A549 (cell line): ENCODE results near the gene TAF4B. TPM values are rescaled to one million over a fixed set of nuclear protein-coding genes. Genes with fewer than 3 reads are reported as not detected.

Source experiments
- ATAC-seq, 2 experiments: fragments of 200-7000 bp in 1 of 2; fragments of >200 bp in 1 of 2; cut with Nextera tagmentation in 1 of 2; cut with Tn5 transposase in 1 of 2; 3 replicates each; pipeline versions ENCODE4 v1.8.0 to v1.9.1; 2018 to 2020; ENCODE audit warnings: mild to moderate bottlenecking in 1 of 2, moderate library complexity in 1 of 2
- CTCF ChIA-PET: fragments of 300-600 bp; sonication (Branson Sonifier 250); formaldehyde crosslinking; extraction: SDS; loops from one replicate; lab custom pipeline; 2021; ENCODE audit warnings: antibody characterized with exemption, inconsistent platforms; lab: Yijun Ruan, JAX
- POLR2A ChIA-PET: fragments of 350-600 bp; formaldehyde crosslinking; extraction: SDS; loops from one replicate; lab custom pipeline; 2021; ENCODE audit warnings: antibody characterized with exemption, inconsistent platforms; lab: Yijun Ruan, JAX
- DNase-seq, 2 experiments: peaks; one replicate each; pipeline versions ENCODE4 v3.0.0 to v3.0.0-alpha.2; 2011 to 2016; ENCODE audit warnings: low read depth in 1 of 2, low spot score in 1 of 2
- FAIRE-seq: peaks from 2 replicates; lab custom pipeline; 2011; peaks lifted over from hg19 to GRCh38; lab: Jason Lieb, UNC
- H3K27ac ChIP-seq, 2 experiments: fragments of >200 bp; sonication (Bioruptor Twin); formaldehyde crosslinking; 3 replicates each; pipeline ENCODE4 v1.5.1; 2016 to 2017
- H3K4me1 ChIP-seq: fragments of >200 bp; sonication (Bioruptor Twin); formaldehyde crosslinking; 3 replicates; pipeline ENCODE4 v1.6.1; 2016
- H3K4me2 ChIP-seq: fragments of >200 bp; sonication (Bioruptor Twin); formaldehyde crosslinking; 3 replicates; pipeline ENCODE4 v1.6.1; 2016
- H3K4me3 ChIP-seq: fragments of >200 bp; sonication (Bioruptor Twin); formaldehyde crosslinking; 3 replicates; pipeline ENCODE4 v1.5.1; 2016
- H3K9me3 ChIP-seq: fragments of >200 bp; sonication (Bioruptor Twin); formaldehyde crosslinking; 3 replicates; pipeline ENCODE4 v1.6.1; 2016
- BCL3 ChIP-seq: fragments of >200 bp; sonication (Bioruptor Twin); formaldehyde crosslinking; IDR thresholded peaks from 3 replicates; pipeline ENCODE4 v1.6.1; 2016
- CBX2 ChIP-seq: fragments of 200-600 bp; sonication (generic); IDR thresholded peaks from 2 replicates; pipeline ENCODE4 v1.6.1; 2016; ENCODE audit warnings: low read depth, mild to moderate bottlenecking, borderline replicate concordance
- CEBPB ChIP-seq, 2 experiments: fragments of >200 bp in 1 of 2; sonication (Bioruptor Twin) in 1 of 2; formaldehyde crosslinking in 1 of 2; IDR thresholded peaks; 2 replicates each; pipeline ENCODE4 v1.6.1; 2012 to 2016
- CHD2 ChIP-seq: fragments of 150-350 bp; IDR thresholded peaks from 2 replicates; pipeline ENCODE4 v1.6.1; 2014; ENCODE audit warnings: low read length; ENCODE audit not compliant: partially characterized antibody
- CHD4 ChIP-seq: fragments of 200-600 bp; sonication (generic); IDR thresholded peaks from 2 replicates; pipeline ENCODE4 v1.6.1; 2016; ENCODE audit warnings: antibody characterized with exemption, mild to moderate bottlenecking, borderline replicate concordance
- EHF ChIP-seq: fragments of 250-450 bp; sonication (Bioruptor Pico); IDR thresholded peaks from 2 replicates; pipeline ENCODE4 v1.5.0; 2020; ENCODE audit warnings: mild to moderate bottlenecking
- EHMT2 ChIP-seq: fragments of 200-600 bp; sonication (generic); IDR thresholded peaks from 2 replicates; pipeline ENCODE4 v1.6.1; 2016; ENCODE audit warnings: antibody characterized with exemption, low read depth, mild to moderate bottlenecking, moderate library complexity
- EP300 ChIP-seq, 2 experiments: fragments of >200 bp; sonication (Bioruptor Twin); formaldehyde crosslinking; IDR thresholded peaks; 2 replicates in 1 of 2; 3 replicates in 1 of 2; pipeline ENCODE4 v1.6.1; 2016 to 2017
- FOXS1 ChIP-seq: fragments of 250-450 bp; sonication (Bioruptor Pico); IDR thresholded peaks from 2 replicates; pipeline ENCODE4 v1.5.0; 2020; ENCODE audit warnings: mild to moderate bottlenecking, moderate library complexity
- HDAC2 ChIP-seq: fragments of 200-600 bp; sonication (generic); IDR thresholded peaks from 2 replicates; pipeline ENCODE4 v1.6.1; 2016
- HOXA7 ChIP-seq: fragments of 250-450 bp; sonication (Bioruptor Pico); IDR thresholded peaks from 2 replicates; pipeline ENCODE4 v1.5.0; 2020; ENCODE audit warnings: mild to moderate bottlenecking, moderate library complexity
- HOXB13 ChIP-seq: fragments of 250-450 bp; sonication (Bioruptor Pico); IDR thresholded peaks from 2 replicates; pipeline ENCODE4 v1.5.0; 2020; ENCODE audit warnings: low read depth, mild to moderate bottlenecking, moderate library complexity
- JUNB ChIP-seq: fragments of >200 bp; sonication (Bioruptor Twin); formaldehyde crosslinking; IDR thresholded peaks from 2 replicates; pipeline ENCODE4 v1.6.1; 2016
- KDM1A ChIP-seq: fragments of 200-600 bp; sonication (generic); IDR thresholded peaks from 2 replicates; pipeline ENCODE4 v1.6.1; 2016; ENCODE audit warnings: low read depth, mild to moderate bottlenecking
- KDM5A ChIP-seq: fragments of 200-600 bp; sonication (generic); IDR thresholded peaks from 2 replicates; pipeline ENCODE4 v1.6.1; 2016; ENCODE audit warnings: antibody characterized with exemption, mild to moderate bottlenecking
- MAZ ChIP-seq: fragments of 150-350 bp; IDR thresholded peaks from 2 replicates; pipeline ENCODE4 v1.6.1; 2014; ENCODE audit warnings: antibody characterized with exemption, low read depth, low read length, borderline replicate concordance
- MYC ChIP-seq: IDR thresholded peaks from 2 replicates; pipeline ENCODE4 v1.6.1; 2012; ENCODE audit warnings: mild to moderate bottlenecking, inconsistent platforms, low read length, improper control_type of control experiment, borderline replicate concordance
- NFE2L2 ChIP-seq: fragments of 150-350 bp; conservative IDR thresholded peaks from 2 replicates; pipeline ENCODE4 v1.6.1; 2014; ENCODE audit warnings: low read length
- NR3C1 ChIP-seq: fragments of >200 bp; sonication (Bioruptor Twin); formaldehyde crosslinking; IDR thresholded peaks from 3 replicates; pipeline ENCODE4 v1.6.1; 2017
- PHF8 ChIP-seq: fragments of 200-600 bp; sonication (generic); IDR thresholded peaks from 2 replicates; pipeline ENCODE4 v1.6.1; 2016; ENCODE audit warnings: low read depth, mild to moderate bottlenecking, antibody characterized with exemption, moderate library complexity, borderline replicate concordance
- POLR2AphosphoS2 ChIP-seq: conservative IDR thresholded peaks from 2 replicates; pipeline ENCODE4 v1.6.1; 2012; ENCODE audit warnings: low read length, improper control_type of control experiment, inconsistent platforms
- RAD21 ChIP-seq, 2 experiments: fragments of >200 bp in 1 of 2; sonication (Bioruptor Twin) in 1 of 2; formaldehyde crosslinking in 1 of 2; IDR thresholded peaks in 1 of 2; conservative IDR thresholded peaks in 1 of 2; 2 replicates in 1 of 2; 3 replicates in 1 of 2; pipeline ENCODE4 v1.6.1; 2012 to 2018; ENCODE audit warnings: inconsistent platforms in 1 of 2
- RCOR1 ChIP-seq: fragments of 150-350 bp; IDR thresholded peaks from 2 replicates; pipeline ENCODE4 v1.6.1; 2014; ENCODE audit warnings: antibody characterized with exemption, low read length, low read depth
- REST ChIP-seq: fragments of 200-600 bp; sonication (generic); IDR thresholded peaks from 2 replicates; pipeline ENCODE4 v1.6.1; 2016; ENCODE audit warnings: antibody characterized with exemption, mild to moderate bottlenecking, moderate library complexity
- RFX5 ChIP-seq: fragments of 450-650 bp; IDR thresholded peaks from 2 replicates; pipeline ENCODE4 v1.7.1; 2014; ENCODE audit warnings: antibody characterized with exemption, mild to moderate bottlenecking, moderate library complexity
- SMC3 ChIP-seq: fragments of >200 bp; sonication (Bioruptor Twin); formaldehyde crosslinking; IDR thresholded peaks from 3 replicates; pipeline ENCODE4 v1.6.1; 2018; ENCODE audit warnings: inconsistent platforms
- TFCP2L1 ChIP-seq: fragments of 250-450 bp; sonication (Bioruptor Pico); IDR thresholded peaks from 2 replicates; pipeline ENCODE4 v1.5.0; 2021; ENCODE audit warnings: mild to moderate bottlenecking
- ZC3H11A ChIP-seq: fragments of 450-650 bp; IDR thresholded peaks from 2 replicates; pipeline ENCODE4 v1.6.1; 2014; ENCODE audit warnings: antibody characterized with exemption, mild to moderate bottlenecking
- ZNF302 ChIP-seq: fragments of 250-450 bp; sonication (Bioruptor Pico); IDR thresholded peaks from 2 replicates; pipeline ENCODE4 v1.9.0; 2021; ENCODE audit warnings: inconsistent platforms, mild to moderate bottlenecking, moderate library complexity
- ZSCAN20 ChIP-seq: fragments of 250-450 bp; sonication (Bioruptor Pico); IDR thresholded peaks from 2 replicates; pipeline ENCODE4 v1.8.0; 2022; ENCODE audit warnings: mild to moderate bottlenecking, moderate library complexity
- WGBS: methylation state at CpG from one replicate; pipeline ENCODE4 v1.1.6; 2017; ENCODE audit errors: missing lambda C conversion rate; 5-methylcytosine and 5-hydroxymethylcytosine counted together
- polyA plus RNA-seq, 4 experiments: library from polyadenylated mRNA; depleted of rRNA in 3 of 4; stranded (reverse); fragments of >200 nt; fragmentation: RNase III in 1 of 4; extraction: RNeasy Plus Mini Kit Qiagen cat#74134 plus additional on column Dnase treatment in 1 of 4; gene quantifications; 2 replicates in 3 of 4; 3 replicates in 1 of 4; pipeline ENCODE4 v1.2.3, GENCODE V29; 2011 to 2017

Gene TAF4B
- polyA plus RNA-seq, 2 of the 4 experiments (the other 2 are of a cell fraction): 2.5 to 5.6 TPM

- no peak for TF ChIP-seq RAD21 (conservative IDR thresholded peaks at IDR 0.05 in 1 of 2, IDR thresholded peaks at IDR 0.05 in 1 of 2)
- TF ChIP-seq ZSCAN20 (CRISPR knock-in tag): no peak
- no peak for TF ChIP-seq NR3C1
- no peak for TF ChIP-seq EHF (CRISPR knock-in tag)
- no peak overlapping the region for H3K4me2 ChIP-seq
- ATAC-seq (no peak), FAIRE-seq (no peak), DNase-seq (no peak)
- no peak overlapping the region for H3K27ac ChIP-seq
- no peak overlapping the region for H3K4me3 ChIP-seq
- no peaks in the 10 kb centered on the region for H3K9me3 ChIP-seq
- CTCF ChIA-PET: no interaction called here
- H3K4me1 ChIP-seq: no peaks in the 10 kb centered on the region
- POLR2A ChIA-PET: no interaction called here
- WGBS: 91% methylated on average over 4 of the region's 4 CpGs
These were observed 61.4 kb downstream of the TAF4B start for GRCh38 chr18:26287644-26288043.

- H3K27ac ChIP-seq: no peak overlapping the region
- H3K4me2 ChIP-seq: no peak overlapping the region
- no peak for TF ChIP-seq CHD2
- no peak for TF ChIP-seq MAZ
- TF ChIP-seq POLR2AphosphoS2: no peak
- no peak for TF ChIP-seq TFCP2L1 (CRISPR knock-in tag)
- TF ChIP-seq ZSCAN20 (CRISPR knock-in tag): no peak
- no peak for TF ChIP-seq EHMT2
- TF ChIP-seq CEBPB (IDR thresholded peaks at IDR 0.05): no peak
- no peak for TF ChIP-seq NR3C1
- TF ChIP-seq MYC: no peak
- TF ChIP-seq, all 56 proteins: peak for 0
- no peak overlapping the region for H3K4me3 ChIP-seq
- DNase-seq: no peak
- no peak for FAIRE-seq
- no peaks in the 10 kb centered on the region for H3K9me3 ChIP-seq
- H3K4me1 ChIP-seq: no peaks in the 10 kb centered on the region
- ChIA-PET POLR2A (no interaction called here), CTCF (no interaction called here)
- 80% methylated on average over 3 of the region's 3 CpGs for WGBS
- no peak for ATAC-seq
These were observed 64.1 kb downstream of the TAF4B start for GRCh38 chr18:26290385-26290784.

GRCh38 chr18:26293982-26294381, 67.7 kb downstream of the TAF4B start:
- WGBS: 89% methylated on average over 1 of the region's 1 CpG
- Histone ChIP-seq H3K4me1 (no peaks in the 10 kb centered on the region), H3K4me3 (no peak overlapping the region), H3K9me3 (no peaks in the 10 kb centered on the region), H3K4me2 (no peak overlapping the region)
- CTCF ChIA-PET: interaction anchor here (1.6 kb wide), 1 partner anchor 13 kb away, joined by 6 read pairs; no protein-coding TSS in a partner anchor
- ATAC-seq (no peak), DNase-seq (no peak), FAIRE-seq (no peak)
- TF ChIP-seq PHF8: no peak
- no peak for TF ChIP-seq HOXB13 (CRISPR knock-in tag)
- no peak for TF ChIP-seq KDM5A
- no peak for TF ChIP-seq ZNF302 (CRISPR knock-in tag)
- no peak for TF ChIP-seq RCOR1
- TF ChIP-seq RFX5: no peak
- no peak for TF ChIP-seq KDM1A
- TF ChIP-seq HOXA7 (CRISPR knock-in tag): no peak
- no peak for TF ChIP-seq SMC3
- TF ChIP-seq EP300 (IDR thresholded peaks at IDR 0.05): no peak
- no peak for TF ChIP-seq ZC3H11A
- TF ChIP-seq, all 56 proteins: peak for 0
- H3K27ac ChIP-seq: no peak overlapping the region
- POLR2A ChIA-PET: no interaction called here

- no peak for ATAC-seq
- POLR2A ChIA-PET: no interaction called here
- no peak for TF ChIP-seq JUNB
- TF ChIP-seq RCOR1: no peak
- no peak for TF ChIP-seq CHD4
- no peak for TF ChIP-seq MYC
- no peak for TF ChIP-seq FOXS1 (CRISPR knock-in tag)
- TF ChIP-seq NFE2L2: no peak
- no peak for TF ChIP-seq CBX2
- TF ChIP-seq HDAC2: no peak
- TF ChIP-seq REST: no peak
- no peak for TF ChIP-seq CEBPB (IDR thresholded peaks at IDR 0.05)
- no peak for TF ChIP-seq BCL3
- no peak for TF ChIP-seq KDM1A
These were observed 71.9 kb downstream of the TAF4B start for GRCh38 chr18:26298107-26298506.

More at GRCh38 chr18:26298107-26298506, 71.9 kb downstream of the TAF4B start:
- Histone ChIP-seq H3K4me2 (no peak overlapping the region), H3K9me3 (no peaks in the 10 kb centered on the region), H3K4me3 (no peak overlapping the region), H3K27ac (no peak overlapping the region), H3K4me1 (no peaks in the 10 kb centered on the region)
- no peak for FAIRE-seq
- WGBS: 93% methylated on average over 8 of the region's 8 CpGs
- CTCF ChIA-PET: interaction anchor here (0.6 kb wide), 1 partner anchor 9 kb away, joined by 4 read pairs; no protein-coding TSS in a partner anchor
- DNase-seq: no peak
